Right atrium auricular region (tissue), 2 donors: ENCODE data around the gene MAMSTR. TPM values are rescaled to one million over a fixed set of nuclear protein-coding genes. Genes with fewer than 3 reads are reported as not detected.

Source experiments
- DNase-seq: peaks from one replicate; pipeline ENCODE4 v3.0.0-alpha.2; 2019; ENCODE audit warnings: low spot score
- H3K27ac ChIP-seq, 2 donors: fragments of 200-600 bp; sonication (generic); 1 replicate in 1 of 2; 2 replicates in 1 of 2; pipeline ENCODE4 v1.5.1; 2016 to 2019
- H3K27me3 ChIP-seq, 2 donors: fragments of 200-600 bp; sonication (generic); one replicate each; pipeline versions ENCODE4 v1.5.1 to v1.6.0; 2017 to 2019
- H3K36me3 ChIP-seq: fragments of 200-600 bp; sonication (generic); one replicate; pipeline ENCODE4 v1.5.1; 2016
- H3K4me1 ChIP-seq, 2 donors: fragments of 200-600 bp; sonication (generic); one replicate each; pipeline versions ENCODE4 v1.5.1 to v1.6.0; 2017 to 2019
- H3K4me3 ChIP-seq, 2 donors: fragments of 200-600 bp; sonication (generic); 1 replicate in 1 of 2; 2 replicates in 1 of 2; pipeline ENCODE4 v1.5.1; 2017 to 2019; ENCODE audit warnings: mild to moderate bottlenecking in 1 of 2, moderate library complexity in 1 of 2
- H3K9me3 ChIP-seq, 2 donors: fragments of 200-600 bp; sonication (generic); one replicate each; pipeline ENCODE4 v1.5.1; 2019
- CTCF ChIP-seq, 2 donors: fragments of 200-600 bp; sonication (generic); IDR thresholded peaks; one replicate each; pipeline ENCODE4 v1.5.1; 2019; ENCODE audit warnings: antibody characterized with exemption in 2 of 2
- total RNA-seq, 2 donors: library from RNA; depleted of rRNA; stranded (reverse); fragments of >200 nt; gene quantifications; one replicate each; pipeline ENCODE4 v1.1.0, GENCODE V29; 2016

The MAMSTR gene
- total RNA-seq, 2 donors from 2014 or later = 0.70 to 2.4 TPM

DNA sequence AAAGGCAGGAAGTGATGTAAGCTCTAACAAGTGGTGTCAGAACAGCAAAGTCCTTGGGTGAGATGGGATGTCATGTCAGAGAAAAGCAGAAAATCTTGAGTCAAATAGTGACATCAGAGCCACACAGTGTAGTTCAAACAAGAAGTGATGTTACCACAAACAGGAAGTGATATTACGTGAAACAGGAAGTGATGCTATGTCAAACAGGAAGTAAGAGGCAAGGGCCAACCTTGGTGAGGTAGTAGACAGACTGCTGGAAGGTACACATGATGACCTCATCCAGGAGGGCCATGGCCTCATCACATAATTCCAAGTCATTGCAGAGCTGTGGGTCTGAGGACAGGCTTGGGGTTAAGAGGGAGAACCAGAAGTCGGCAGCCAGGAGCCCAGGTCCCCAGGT lies 7.0 kb upstream of the MAMSTR start:
- Histone ChIP-seq H3K27me3 (no peaks in the 10 kb centered on the region), H3K36me3 (peaks cover 8% of the 10 kb centered on the region), H3K27ac (peak overlapping the region; percentile 60 to 79), H3K4me1 (peaks cover 0 to 23% of the 10 kb centered on the region in 2 donors), H3K9me3 (no peaks in the 10 kb centered on the region), H3K4me3 (no peak overlapping the region)
- DNase-seq = no peak
- no peak for TF ChIP-seq CTCF (IDR thresholded peaks at IDR 0.05)

DNA sequence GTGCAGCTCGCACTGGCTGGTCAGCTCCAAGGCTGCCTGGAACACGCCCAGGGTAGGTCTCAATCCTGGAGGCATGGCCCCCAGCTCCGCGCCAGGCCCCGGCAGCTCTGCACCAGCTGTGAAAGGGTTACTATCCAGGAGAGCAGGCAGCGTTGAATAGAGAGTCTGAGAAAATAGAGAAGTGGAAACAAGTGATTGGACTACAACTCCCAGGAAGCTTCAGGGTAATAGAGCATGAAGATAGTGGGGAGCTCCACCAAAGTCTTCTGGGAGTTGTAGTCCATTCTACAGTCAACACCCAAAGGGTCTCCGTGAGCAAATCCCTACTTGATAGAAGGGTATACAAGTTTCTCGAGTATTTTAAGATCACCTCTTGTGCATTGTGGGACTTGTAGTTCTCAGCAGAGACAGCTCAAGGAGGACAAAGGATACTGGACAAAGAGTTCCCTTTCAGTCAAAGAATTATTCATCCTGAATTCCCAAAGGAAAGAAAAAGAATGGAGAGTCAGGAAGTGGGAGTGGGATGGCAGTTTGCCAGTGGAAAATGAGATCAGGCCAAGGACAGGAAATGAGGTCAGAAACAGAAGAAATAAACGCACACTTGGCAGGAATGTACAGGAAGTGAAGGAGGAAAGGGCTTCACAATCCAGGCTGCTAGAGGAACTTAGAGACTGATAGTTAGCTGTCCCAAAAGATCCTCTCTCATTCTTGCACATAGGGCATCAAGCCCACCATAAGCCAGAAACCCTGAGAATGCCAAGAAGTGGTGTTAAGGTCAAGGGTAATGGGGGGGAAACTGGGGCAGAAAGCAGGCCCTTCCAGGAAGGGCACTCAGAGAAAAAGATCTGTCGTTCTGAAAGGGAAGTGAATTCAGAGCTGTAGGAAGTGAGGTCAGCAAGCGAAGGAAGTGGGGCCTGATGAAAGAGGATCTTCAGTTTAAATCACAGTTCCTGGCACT lies 5.5 kb upstream of the MAMSTR start:
- H3K27me3 ChIP-seq = no peaks in the 10 kb centered on the region

DNA sequence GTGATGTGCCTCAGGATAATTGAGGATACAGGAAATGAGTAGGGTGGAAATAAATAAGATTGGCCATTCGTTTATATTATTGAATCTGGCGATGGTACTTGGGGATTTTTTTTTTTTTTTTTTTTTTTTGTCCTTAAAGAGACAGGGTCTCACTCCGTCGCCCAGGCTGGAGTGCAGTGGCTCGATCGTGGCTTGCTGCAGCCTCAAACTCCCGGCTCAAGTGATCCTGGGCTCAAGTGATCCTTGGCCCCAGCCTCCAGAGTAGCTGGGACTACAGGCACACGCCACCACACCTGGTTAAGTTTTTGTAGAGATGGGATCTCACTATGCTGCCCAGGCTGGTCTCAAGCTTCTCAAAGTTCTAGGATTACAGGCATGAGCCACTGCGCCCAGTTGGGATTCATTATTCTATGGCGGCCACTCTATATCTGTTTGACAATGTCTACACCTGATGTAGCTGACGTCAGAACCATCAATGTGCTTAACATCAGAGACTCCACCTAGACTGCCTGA lies 2.7 kb upstream of the MAMSTR start:
- no peak for TF ChIP-seq CTCF (IDR thresholded peaks at IDR 0.05)
- no peak overlapping the region for H3K4me3 ChIP-seq
- no peaks in the 10 kb centered on the region for H3K9me3 ChIP-seq
- no peak for DNase-seq
- peaks cover 8% of the 10 kb centered on the region for H3K36me3 ChIP-seq
- H3K27me3 ChIP-seq = no peaks in the 10 kb centered on the region
- peaks cover 0 to 52% of the 10 kb centered on the region in 2 donors for H3K4me1 ChIP-seq
- no peak overlapping the region for H3K27ac ChIP-seq

More for the DNA sequence above, 5.5 kb upstream of the MAMSTR start:
- no peaks in the 10 kb centered on the region for H3K9me3 ChIP-seq
- no peak overlapping the region for H3K4me3 ChIP-seq
- peak overlapping the region; percentile 60 to 79 for H3K27ac ChIP-seq
- TF ChIP-seq CTCF (IDR thresholded peaks at IDR 0.05) = no peak
- peak; percentile 86 for DNase-seq
- peaks cover 0 to 26% of the 10 kb centered on the region in 2 donors for H3K4me1 ChIP-seq
- peaks cover 8% of the 10 kb centered on the region for H3K36me3 ChIP-seq

GRCh38 chr19:48720613-48721296 lies 1.2 kb upstream of the MAMSTR start:
- H3K4me1 ChIP-seq = peaks cover 0 to 61% of the 10 kb centered on the region in 2 donors
- no peaks in the 10 kb centered on the region for H3K27me3 ChIP-seq
- peak overlapping the region; percentile 80 to 89 for H3K27ac ChIP-seq
- H3K9me3 ChIP-seq = no peaks in the 10 kb centered on the region
- no peaks in the 10 kb centered on the region for H3K36me3 ChIP-seq
- no peak for TF ChIP-seq CTCF (IDR thresholded peaks at IDR 0.05)
- DNase-seq = peak; percentile 99
- H3K4me3 ChIP-seq = peak overlapping the region; percentile 35 to 55

- H3K9me3 ChIP-seq = no peaks in the 10 kb centered on the region
- peak overlapping the region; percentile 80 to 89 for H3K27ac ChIP-seq
- TF ChIP-seq CTCF (IDR thresholded peaks at IDR 0.05) = no peak
- H3K36me3 ChIP-seq = no peaks in the 10 kb centered on the region
- H3K27me3 ChIP-seq = no peaks in the 10 kb centered on the region
- H3K4me1 ChIP-seq = peaks cover 0 to 64% of the 10 kb centered on the region in 2 donors
- DNase-seq = no peak
- peak overlapping the region; percentile 15 to 55 for H3K4me3 ChIP-seq
Measured at GRCh38 chr19:48720251-48720612, 707 bp upstream of the MAMSTR start.
